ENCODE results near the gene STAB2. TPM values are rescaled to one million over a fixed set of nuclear protein-coding genes. Genes with fewer than 3 reads are reported as not detected.

Gene STAB2
- total RNA-seq, 4 donors from 2014 or later, result 0.95 TPM; not detected in 3

- H3K9me3 ChIP-seq, result no peaks in the 10 kb centered on the region
These were observed 33.3 kb downstream of the STAB2 start for GRCh38 chr12:103620395-103620794.

GRCh38 chr12:103623716-103624115, 36.6 kb downstream of the STAB2 start:
- Histone ChIP-seq H3K36me3 (no peaks in the 10 kb centered on the region), H3K27ac (no peak overlapping the region), H3K4me1 (peaks cover 0 to 5% (median 0%) of the 10 kb centered on the region in 3 donors), H3K4me3 (no peak overlapping the region), H3K27me3 (peaks cover 0 to 34% (median 0%) of the 10 kb centered on the region in 4 donors), H3K9me3 (no peaks in the 10 kb centered on the region)
- WGBS, 2 donors, result 70 to 77% methylated on average over 6 of the region's 6 CpGs
- TF ChIP-seq POLR2A (IDR thresholded peaks at IDR 0.05), result no peak
- no peak for TF ChIP-seq CTCF (IDR thresholded peaks at IDR 0.05)
- no peak for DNase-seq
- intact Hi-C loops (cut with DNase I), result no loop called here

More at GRCh38 chr12:103620395-103620794, 33.3 kb downstream of the STAB2 start:
- no peaks in the 10 kb centered on the region for H3K4me1 ChIP-seq
- TF ChIP-seq POLR2A (IDR thresholded peaks at IDR 0.05) (no peak), CTCF (IDR thresholded peaks at IDR 0.05) (no peak)
- 67 to 81% methylated on average over 5 of the region's 5 CpGs for WGBS, 2 donors
- H3K27ac ChIP-seq, result no peak overlapping the region
- intact Hi-C loops (cut with DNase I), result no loop called here
- no peaks in the 10 kb centered on the region for H3K36me3 ChIP-seq
- H3K4me3 ChIP-seq, result no peak overlapping the region
- no peak for DNase-seq
- peaks cover 0 to 36% (median 0%) of the 10 kb centered on the region in 4 donors for H3K27me3 ChIP-seq

GRCh38 chr12:103626498-103626897, 39.4 kb downstream of the STAB2 start:
- Histone ChIP-seq H3K4me3 (no peak overlapping the region), H3K4me1 (peaks cover 0 to 5% (median 0%) of the 10 kb centered on the region in 3 donors), H3K27ac (no peak overlapping the region), H3K36me3 (no peaks in the 10 kb centered on the region), H3K9me3 (no peaks in the 10 kb centered on the region), H3K27me3 (peaks cover 0 to 34% (median 0%) of the 10 kb centered on the region in 4 donors)
- WGBS, 2 donors, result 13 to 50% methylated on average over 4 of the region's 4 CpGs
- TF ChIP-seq CTCF (IDR thresholded peaks at IDR 0.05), result peak in 2 of 6 experiments; percentile 15 to 42
- no peak for TF ChIP-seq POLR2A (IDR thresholded peaks at IDR 0.05)
- intact Hi-C loops (cut with DNase I), result no loop called here
- DNase-seq, result no peak

GRCh38 chr12:103627189-103627855, 40.2 kb downstream of the STAB2 start:
- TF ChIP-seq CTCF (IDR thresholded peaks at IDR 0.05), result no peak
- TF ChIP-seq POLR2A (IDR thresholded peaks at IDR 0.05), result no peak
- intact Hi-C loops (cut with DNase I), result no loop called here
- no peak for DNase-seq
- Histone ChIP-seq H3K9me3 (peaks cover 0 to 2% (median 0%) of the 10 kb centered on the region in 3 donors), H3K36me3 (no peaks in the 10 kb centered on the region), H3K27ac (no peak overlapping the region), H3K27me3 (peaks cover 0 to 42% (median 0%) of the 10 kb centered on the region in 4 donors), H3K4me1 (peaks cover 0 to 5% (median 0%) of the 10 kb centered on the region in 3 donors), H3K4me3 (no peak overlapping the region)
- WGBS, 2 donors, result 45 to 70% methylated on average over 2 to 3 of the region's 3 CpGs

- H3K4me1 ChIP-seq, result no peaks in the 10 kb centered on the region
- H3K4me3 ChIP-seq, result no peak overlapping the region
- TF ChIP-seq CTCF (IDR thresholded peaks at IDR 0.05) (peak; percentile 12 to 80 (median 61)), POLR2A (IDR thresholded peaks at IDR 0.05) (no peak)
- H3K27ac ChIP-seq, result no peak overlapping the region
- peaks cover 0 to 14% (median 0%) of the 10 kb centered on the region in 4 donors for H3K27me3 ChIP-seq
- no peaks in the 10 kb centered on the region for H3K36me3 ChIP-seq
- intact Hi-C loops (cut with DNase I), result no loop called here
- peaks cover 0 to 6% (median 0%) of the 10 kb centered on the region in 3 donors for H3K9me3 ChIP-seq
- no peak for DNase-seq
- 36 to 48% methylated on average over 6 to 15 of the region's 15 CpGs for WGBS, 2 donors
These were observed 45.6 kb downstream of the STAB2 start for GRCh38 chr12:103632554-103633216.

Data from esophagus squamous epithelium (tissue), 5 donors.